CD4-positive, alpha-beta T cell treated with Interleukin-4 for 4 hours (primary cell): Measurements from ENCODE around the gene PPCDC.
A peak's percentile ranks its signal among the peaks of the same experiment; 100 is the strongest.

Experiments used
- DNase-seq: peaks from one replicate; pipeline ENCODE4 v3.0.0-alpha.2; 2020

The PPCDC gene

GRCh38 chr15:75023181-75023871 lies at the start of gene PPCDC:
PPCDC (plus strand) TSS chr15:75023590; CDS start chr15:75028319, 4,729 bp downstream.
- DNase-seq = peak; percentile 95

GRCh38 chr15:74976159-74976558 lies 47.2 kb upstream of the PPCDC start:
- DNase-seq = no peak

GRCh38 chr15:74977599-74977998 lies 45.8 kb upstream of the PPCDC start:
- DNase-seq = no peak

GRCh38 chr15:74978077-74978476 lies 45.3 kb upstream of the PPCDC start:
- DNase-seq = no peak

GRCh38 chr15:74978503-74978902 lies 44.9 kb upstream of the PPCDC start:
- DNase-seq = peak; percentile 13

- no peak for DNase-seq
Measured at GRCh38 chr15:74982183-74982582, 41.2 kb upstream of the PPCDC start.

GRCh38 chr15:74983725-74984231 lies 39.6 kb upstream of the PPCDC start:
- no peak for DNase-seq

GRCh38 chr15:74988007-74988800 lies 35.2 kb upstream of the PPCDC start:
- peak; percentile 4 for DNase-seq

GRCh38 chr15:74989527-74989926 lies 33.9 kb upstream of the PPCDC start:
- DNase-seq = no peak

GRCh38 chr15:74992619-74993018 lies 30.8 kb upstream of the PPCDC start:
- no peak for DNase-seq

GRCh38 chr15:74994236-74994635 lies 29.2 kb upstream of the PPCDC start:
- no peak for DNase-seq

- no peak for DNase-seq
Measured at GRCh38 chr15:74994685-74995084, 28.7 kb upstream of the PPCDC start.

- DNase-seq = peak; percentile 88
Measured at GRCh38 chr15:74995182-74995778, 28.1 kb upstream of the PPCDC start, which contains the start of gene SCAMP5. SCAMP5 (plus strand) TSS chr15:74995563; CDS start chr15:75011840, 16,277 bp downstream.

GRCh38 chr15:74995779-74996765 lies 27.3 kb upstream of the PPCDC start:
- no peak for DNase-seq

GRCh38 chr15:74997141-74997540 lies 26.2 kb upstream of the PPCDC start:
- no peak for DNase-seq

- no peak for DNase-seq
Measured at GRCh38 chr15:74997543-74997942, 25.8 kb upstream of the PPCDC start.

- DNase-seq = no peak
Measured at GRCh38 chr15:75001310-75001709, 22.1 kb upstream of the PPCDC start.

GRCh38 chr15:75002398-75002797 lies 21.0 kb upstream of the PPCDC start:
- no peak for DNase-seq

GRCh38 chr15:75007216-75007615 lies 16.2 kb upstream of the PPCDC start:
- DNase-seq = no peak

GRCh38 chr15:75008221-75008625 lies 15.2 kb upstream of the PPCDC start:
- DNase-seq = no peak

- no peak for DNase-seq
Measured at GRCh38 chr15:75008629-75009326, 14.6 kb upstream of the PPCDC start.

GRCh38 chr15:75016431-75016830 lies 7.0 kb upstream of the PPCDC start:
- DNase-seq = no peak
